CD4-positive, alpha-beta T cell treated with Interleukin-21 for 1 hour (primary cell): ENCODE data around the gene KRT6A.
"Not testable (repeated sequence)": the region's sequence is repeated elsewhere in the genome, so short reads cannot be mapped to it uniquely, and the experiment has no call there.

Experiments used
- DNase-seq: peaks from one replicate; pipeline ENCODE4 v3.0.0-alpha.2; 2020

KRT6A gene

GRCh38 chr12:52499806-52500560, 6.9 kb upstream of the KRT6A start:
- DNase-seq, result no peak

GRCh38 chr12:52498946-52499345, 5.9 kb upstream of the KRT6A start:
- no peak for DNase-seq

GRCh38 chr12:52497975-52498374, 4.9 kb upstream of the KRT6A start:
- no peak for DNase-seq

- DNase-seq, result no peak
Measured at GRCh38 chr12:52496590-52497071, 3.6 kb upstream of the KRT6A start.

- no peak for DNase-seq
Measured at GRCh38 chr12:52496054-52496453, 3.0 kb upstream of the KRT6A start.

- DNase-seq, result no peak
Measured at GRCh38 chr12:52495389-52495788, 2.3 kb upstream of the KRT6A start.

- DNase-seq, result no peak
Measured at GRCh38 chr12:52494518-52494917, 1.5 kb upstream of the KRT6A start.

- no peak for DNase-seq
Measured at GRCh38 chr12:52494100-52494499, 1.0 kb upstream of the KRT6A start.

- DNase-seq, result not testable (repeated sequence)
Measured at GRCh38 chr12:52492405-52492804, 652 bp downstream of the KRT6A start.

- not testable (repeated sequence) for DNase-seq
Measured at GRCh38 chr12:52491495-52491894, 1.6 kb downstream of the KRT6A start.

GRCh38 chr12:52488736-52489135, 4.3 kb downstream of the KRT6A start:
- DNase-seq, result no peak

GRCh38 chr12:52487744-52488443, 5.2 kb downstream of the KRT6A start:
- DNase-seq, result not testable (repeated sequence)

GRCh38 chr12:52487211-52487610, 5.8 kb downstream of the KRT6A start:
- DNase-seq, result no peak

- no peak for DNase-seq
Measured at GRCh38 chr12:52486166-52487105, 6.6 kb downstream of the KRT6A start.

GRCh38 chr12:52480073-52480472, 13.0 kb downstream of the KRT6A start:
- no peak for DNase-seq

GRCh38 chr12:52477651-52478050, 15.4 kb downstream of the KRT6A start:
- DNase-seq, result no peak

GRCh38 chr12:52474212-52474611, 18.8 kb downstream of the KRT6A start:
- DNase-seq, result no peak

GRCh38 chr12:52473768-52474167, 19.3 kb downstream of the KRT6A start, which contains the start of gene KRT6C:
Gene KRT6C (minus strand): TSS chr12:52473805. CDS start chr12:52473737, 68 bp downstream.
- DNase-seq, result no peak

- DNase-seq, result no peak
Measured at GRCh38 chr12:52469853-52470252, 23.2 kb downstream of the KRT6A start.

GRCh38 chr12:52464897-52465296, 28.2 kb downstream of the KRT6A start:
- no peak for DNase-seq

GRCh38 chr12:52461693-52462092, 31.4 kb downstream of the KRT6A start:
- DNase-seq, result no peak

GRCh38 chr12:52458861-52459260, 34.2 kb downstream of the KRT6A start:
- no peak for DNase-seq

- no peak for DNase-seq
Measured at GRCh38 chr12:52455821-52456220, 37.2 kb downstream of the KRT6A start.
